Daoy (cell line): ENCODE data around the gene DUSP14. TPM values are rescaled to one million over a fixed set of nuclear protein-coding genes. Genes with fewer than 3 reads are reported as not detected.
"Not testable (repeated sequence)": the region's sequence is repeated elsewhere in the genome, so short reads cannot be mapped to it uniquely, and the experiment has no call there.

Source experiments
- DNase-seq: peaks from one replicate; pipeline ENCODE4 v3.0.0-alpha.2; 2015; ENCODE audit warnings: low read depth
- total RNA-seq: library from RNA; depleted of rRNA; stranded (reverse); fragments of >200 nt; shearing (Covaris generic); gene quantifications from 2 replicates; pipeline ENCODE4 v1.2.3, GENCODE V29; 2014; rRNA removed

The DUSP14 gene
- total RNA-seq = 29.8 and 30.9 TPM in 2 replicates

GRCh38 chr17:37489197-37490001, at the start of gene DUSP14:
Gene DUSP14 (plus strand): TSS chr17:37489891. CDS start chr17:37512273, 22,382 bp downstream.
- peak; percentile 90 for DNase-seq

- no peak for DNase-seq
Observed at GRCh38 chr17:37440424-37440823, 49.3 kb upstream of the DUSP14 start.

GRCh38 chr17:37441369-37442014, 48.2 kb upstream of the DUSP14 start:
- not testable (repeated sequence) for DNase-seq

GRCh38 chr17:37446027-37446426, 43.7 kb upstream of the DUSP14 start:
- DNase-seq = peak; percentile 47

GRCh38 chr17:37447641-37448040, 42.0 kb upstream of the DUSP14 start:
- peak; percentile 11 for DNase-seq

- no peak for DNase-seq
Observed at GRCh38 chr17:37450112-37450511, 39.6 kb upstream of the DUSP14 start.

- DNase-seq = not testable (repeated sequence)
Observed at GRCh38 chr17:37457801-37458200, 31.9 kb upstream of the DUSP14 start.

GRCh38 chr17:37458805-37459204, 30.9 kb upstream of the DUSP14 start:
- DNase-seq = peak; percentile 13

- DNase-seq = no peak
Observed at GRCh38 chr17:37461668-37462067, 28.0 kb upstream of the DUSP14 start.

- no peak for DNase-seq
Observed at GRCh38 chr17:37462492-37462891, 27.2 kb upstream of the DUSP14 start.

- no peak for DNase-seq
Observed at GRCh38 chr17:37463039-37463438, 26.7 kb upstream of the DUSP14 start.

GRCh38 chr17:37465069-37465616, 24.5 kb upstream of the DUSP14 start:
- no peak for DNase-seq

- no peak for DNase-seq
Observed at GRCh38 chr17:37466471-37466870, 23.2 kb upstream of the DUSP14 start.

- no peak for DNase-seq
Observed at GRCh38 chr17:37470181-37470580, 19.5 kb upstream of the DUSP14 start.

- no peak for DNase-seq
Observed at GRCh38 chr17:37475731-37476420, 13.8 kb upstream of the DUSP14 start.

GRCh38 chr17:37476431-37477120, 13.1 kb upstream of the DUSP14 start:
- DNase-seq = no peak

- no peak for DNase-seq
Observed at GRCh38 chr17:37478187-37478586, 11.5 kb upstream of the DUSP14 start.

- no peak for DNase-seq
Observed at GRCh38 chr17:37479025-37479424, 10.7 kb upstream of the DUSP14 start.

GRCh38 chr17:37480427-37480826, 9.3 kb upstream of the DUSP14 start:
- no peak for DNase-seq

GRCh38 chr17:37481001-37481665, 8.6 kb upstream of the DUSP14 start:
- DNase-seq = no peak
